GM23338 (cell line): ENCODE data around the gene TSPOAP1. TPM values are rescaled to one million over a fixed set of nuclear protein-coding genes. Genes with fewer than 3 reads are reported as not detected.

Experiments
- ATAC-seq: fragments of 200-7000 bp; cut with Tn5 transposase; 3 replicates; pipeline ENCODE4 v1.9.1; 2020
- DNase-seq: peaks from one replicate; pipeline ENCODE4 v3.0.0-alpha.2; 2015; ENCODE audit warnings: low spot score
- H2AFZ ChIP-seq: fragments of 200-600 bp; sonication (generic); 2 replicates; pipeline ENCODE4 v1.8.0; 2016; ENCODE audit warnings: antibody characterized with exemption, mild to moderate bottlenecking, moderate library complexity
- H3F3A ChIP-seq: fragments of 200-600 bp; sonication (generic); replicated peaks from 2 replicates; pipeline ENCODE4 v1.8.0; 2017; ENCODE audit warnings: antibody characterized with exemption, mixed run types, low read depth
- H3K27ac ChIP-seq: fragments of 200-600 bp; sonication (generic); 2 replicates; pipeline ENCODE4 v1.6.1; 2016; ENCODE audit warnings: low read depth
- H3K27me3 ChIP-seq: fragments of 200-600 bp; sonication (generic); 2 replicates; pipeline ENCODE4 v1.8.0; 2016; ENCODE audit warnings: mild to moderate bottlenecking, mixed run types, moderate library complexity; ENCODE audit not compliant: insufficient read depth
- H3K36me3 ChIP-seq: fragments of 200-600 bp; sonication (generic); 2 replicates; pipeline ENCODE4 v1.8.0; 2016; ENCODE audit warnings: mild to moderate bottlenecking; ENCODE audit not compliant: insufficient read depth
- H3K4me1 ChIP-seq: fragments of 200-600 bp; sonication (generic); 2 replicates; pipeline ENCODE4 v1.8.0; 2016; ENCODE audit warnings: mild to moderate bottlenecking, moderate library complexity; ENCODE audit not compliant: insufficient read depth
- H3K4me2 ChIP-seq: fragments of 200-600 bp; sonication (generic); 2 replicates; pipeline ENCODE4 v1.7.1; 2017; ENCODE audit warnings: mixed run types
- H3K4me3 ChIP-seq: fragments of 200-600 bp; sonication (generic); 2 replicates; pipeline ENCODE4 v1.6.1; 2016; ENCODE audit warnings: mixed run types
- H3K79me2 ChIP-seq: fragments of 200-600 bp; sonication (generic); replicated peaks from 2 replicates; pipeline ENCODE4 v1.8.0; 2017; ENCODE audit warnings: mild to moderate bottlenecking; ENCODE audit not compliant: insufficient read depth
- H3K9me2 ChIP-seq: fragments of 200-600 bp; sonication (generic); 2 replicates; pipeline ENCODE4 v1.8.0; 2017; ENCODE audit not compliant: insufficient read depth
- H4K20me1 ChIP-seq: fragments of 200-600 bp; sonication (generic); replicated peaks from 2 replicates; pipeline ENCODE4 v1.8.0; 2017; ENCODE audit warnings: mild to moderate bottlenecking; ENCODE audit not compliant: insufficient read depth
- H3K27ac Mint-ChIP-seq: 2 replicates; pipeline ENCODE4 v1.8.0; 2020; ENCODE audit warnings: inconsistent platforms, mild to moderate bottlenecking, moderate library complexity, mixed read lengths
- H3K27me3 Mint-ChIP-seq: 3 replicates; pipeline ENCODE4 v1.8.0; 2022; ENCODE audit warnings: low read depth, mild to moderate bottlenecking, moderate library complexity, mixed read lengths, inconsistent platforms; ENCODE audit not compliant: insufficient read depth, poor library complexity
- H3K36me3 Mint-ChIP-seq: 3 replicates; pipeline ENCODE4 v1.8.0; 2021; ENCODE audit warnings: low read depth, mild to moderate bottlenecking, inconsistent platforms, moderate library complexity, mixed read lengths
- H3K4me1 Mint-ChIP-seq: 3 replicates; pipeline ENCODE4 v1.8.0; 2020; ENCODE audit warnings: mild to moderate bottlenecking, inconsistent platforms, mixed read lengths
- H3K4me3 Mint-ChIP-seq: 3 replicates; pipeline ENCODE4 v1.8.0; 2021; ENCODE audit warnings: moderate library complexity, mild to moderate bottlenecking, inconsistent platforms, mixed read lengths
- H3K9me3 Mint-ChIP-seq: 3 replicates; pipeline ENCODE4 v1.8.0; 2020; ENCODE audit warnings: moderate library complexity, mild to moderate bottlenecking, inconsistent platforms, mixed read lengths
- CREB1 ChIP-seq: fragments of 250-450 bp; sonication (Bioruptor Pico); IDR thresholded peaks from 2 replicates; pipeline ENCODE4 v1.5.0; 2020; ENCODE audit warnings: low read depth, mild to moderate bottlenecking, moderate library complexity
- CTCF ChIP-seq, 2 experiments: fragments of 200-600 bp in 1 of 2; sonication (generic) in 1 of 2; conservative IDR thresholded peaks; 2 replicates each; pipeline versions ENCODE4 v1.5.1 to v1.6.1; 2016 to 2017; ENCODE audit warnings: antibody characterized with exemption in 2 of 2, low read depth in 2 of 2, mild to moderate bottlenecking in 2 of 2, moderate library complexity in 1 of 2
- EZH2 ChIP-seq: fragments of 200-600 bp; sonication (generic); IDR thresholded peaks from one replicate; pipeline ENCODE4 v1.8.0; 2017; ENCODE audit warnings: antibody characterized with exemption, mild to moderate bottlenecking, low read depth; ENCODE audit not compliant: unreplicated experiment
- JUNB ChIP-seq: IDR thresholded peaks from one replicate; pipeline ENCODE4 v1.6.1; 2016; ENCODE audit warnings: antibody characterized with exemption; ENCODE audit not compliant: unreplicated experiment
- NANOG ChIP-seq: IDR thresholded peaks from 2 replicates; pipeline ENCODE4 v1.6.1; 2016; ENCODE audit warnings: antibody characterized with exemption, borderline replicate concordance
- POLR2AphosphoS5 ChIP-seq: IDR thresholded peaks from 2 replicates; pipeline ENCODE4 v1.6.1; 2016; ENCODE audit warnings: antibody characterized with exemption, low read depth
- REST ChIP-seq: IDR thresholded peaks from one replicate; pipeline ENCODE4 v1.6.1; 2018; ENCODE audit warnings: antibody characterized with exemption; ENCODE audit not compliant: unreplicated experiment
- STAT1 ChIP-seq: IDR thresholded peaks from one replicate; pipeline ENCODE4 v1.6.1; 2016; ENCODE audit warnings: antibody characterized with exemption; ENCODE audit not compliant: unreplicated experiment
- ZNF114 ChIP-seq: fragments of 250-450 bp; sonication (Bioruptor Pico); IDR thresholded peaks from 2 replicates; pipeline ENCODE4 v1.5.0; 2020; ENCODE audit warnings: mild to moderate bottlenecking, moderate library complexity
- ZNF462 ChIP-seq: fragments of 250-450 bp; sonication (Bioruptor Pico); IDR thresholded peaks from 2 replicates; pipeline ENCODE4 v1.5.0; 2020; ENCODE audit warnings: mild to moderate bottlenecking, moderate library complexity
- polyA plus RNA-seq: library from polyadenylated mRNA; unstranded; fragments of >200 nt; fragmentation: Nextera tagmentation; extraction: Ambion mirVana; gene quantifications from 2 replicates; pipeline ENCODE4 v1.2.1, GENCODE V29; 2016
- total RNA-seq: library from RNA; depleted of rRNA; stranded (reverse); fragments of >200 nt; shearing (Covaris generic); gene quantifications from 2 replicates; pipeline ENCODE4 v1.2.3, GENCODE V29; 2014

TSPOAP1 gene
- total and polyA plus RNA-seq, 2 experiments from 2014 or later: 7.3 to 11.8 TPM

GRCh38 chr17:58376472-58377000, 47.9 kb upstream of the TSPOAP1 start:
- H3K27me3 ChIP-seq: no peaks in the 10 kb centered on the region
- no peaks in the 10 kb centered on the region for H3K9me2 ChIP-seq
- no peaks in the 10 kb centered on the region for H3F3A ChIP-seq
- peak overlapping the region; percentile 14; the same call in 1 of the 3 replicates for H3K4me3 Mint-ChIP-seq
- H3K9me3 Mint-ChIP-seq: no peaks in the 10 kb centered on the region
- no peak for TF ChIP-seq REST
- H3K79me2 ChIP-seq: no peaks in the 10 kb centered on the region
- H3K27me3 Mint-ChIP-seq: peaks cover 11% of the 10 kb centered on the region
- H3K27ac ChIP-seq: no peak overlapping the region
- H3K4me1 ChIP-seq: peaks cover 21% of the 10 kb centered on the region
- 0 out of 2 replicates have a peak overlapping the region, but pooled peaks have one; percentile 3 for H3K4me2 ChIP-seq
- no peak overlapping the region for H3K27ac Mint-ChIP-seq
- no peak overlapping the region for H3K4me3 ChIP-seq
- peak; percentile 57 for ATAC-seq
- no peaks in the 10 kb centered on the region for H4K20me1 ChIP-seq
- peaks cover 35% of the 10 kb centered on the region for H3K4me1 Mint-ChIP-seq
- H3K36me3 ChIP-seq: no peaks in the 10 kb centered on the region
- H3K36me3 Mint-ChIP-seq: no peaks in the 10 kb centered on the region
- H2AFZ ChIP-seq: no peak overlapping the region
- DNase-seq: peak; percentile 68

- Histone ChIP-seq H3K27me3 (no peaks in the 10 kb centered on the region), H3K4me1 (peaks cover 21% of the 10 kb centered on the region), H4K20me1 (no peaks in the 10 kb centered on the region), H3K4me2 (no peak overlapping the region; the same call in 1 of the 2 replicates), H3K9me2 (no peaks in the 10 kb centered on the region), H2AFZ (no peak overlapping the region), H3K79me2 (no peaks in the 10 kb centered on the region), H3K4me3 (no peak overlapping the region), H3F3A (no peaks in the 10 kb centered on the region), H3K36me3 (no peaks in the 10 kb centered on the region), H3K27ac (no peak overlapping the region)
- H3K27ac Mint-ChIP-seq: no peak overlapping the region
- H3K27me3 Mint-ChIP-seq: peaks cover 16% of the 10 kb centered on the region
- DNase-seq (peak; percentile 20), ATAC-seq (peak; percentile 60)
- no peaks in the 10 kb centered on the region for H3K36me3 Mint-ChIP-seq
- peak overlapping the region; percentile 2; the same call in 1 of the 3 replicates for H3K4me3 Mint-ChIP-seq
- H3K4me1 Mint-ChIP-seq: peaks cover 35% of the 10 kb centered on the region
- no peaks in the 10 kb centered on the region for H3K9me3 Mint-ChIP-seq
- TF ChIP-seq ZNF114 (CRISPR knock-in tag): no peak
- no peak for TF ChIP-seq CREB1 (CRISPR knock-in tag)
- TF ChIP-seq JUNB: no peak
- no peak for TF ChIP-seq STAT1
- no peak for TF ChIP-seq POLR2AphosphoS5
- TF ChIP-seq ZNF462 (CRISPR knock-in tag): no peak
- TF ChIP-seq CTCF (conservative IDR thresholded peaks at IDR 0.05; ENCODE audit: low read depth in 2 of 2): no peak
- TF ChIP-seq NANOG: no peak
- TF ChIP-seq EZH2: no peak
These were observed 47.2 kb upstream of the TSPOAP1 start for GRCh38 chr17:58375811-58376210.
